GM12874 (cell line): Measurements from ENCODE around the gene BGN.

Source experiments
- TF ChIP-seq, protein P1 (sequence below): IDR thresholded peaks from 2 replicates; pipeline ENCODE4 v1.5.1; 2011; ENCODE audit warnings: low read depth, mild to moderate bottlenecking, control low read depth, low read length, moderate library complexity; ENCODE audit not compliant: insufficient read depth

Gene BGN

DNA sequence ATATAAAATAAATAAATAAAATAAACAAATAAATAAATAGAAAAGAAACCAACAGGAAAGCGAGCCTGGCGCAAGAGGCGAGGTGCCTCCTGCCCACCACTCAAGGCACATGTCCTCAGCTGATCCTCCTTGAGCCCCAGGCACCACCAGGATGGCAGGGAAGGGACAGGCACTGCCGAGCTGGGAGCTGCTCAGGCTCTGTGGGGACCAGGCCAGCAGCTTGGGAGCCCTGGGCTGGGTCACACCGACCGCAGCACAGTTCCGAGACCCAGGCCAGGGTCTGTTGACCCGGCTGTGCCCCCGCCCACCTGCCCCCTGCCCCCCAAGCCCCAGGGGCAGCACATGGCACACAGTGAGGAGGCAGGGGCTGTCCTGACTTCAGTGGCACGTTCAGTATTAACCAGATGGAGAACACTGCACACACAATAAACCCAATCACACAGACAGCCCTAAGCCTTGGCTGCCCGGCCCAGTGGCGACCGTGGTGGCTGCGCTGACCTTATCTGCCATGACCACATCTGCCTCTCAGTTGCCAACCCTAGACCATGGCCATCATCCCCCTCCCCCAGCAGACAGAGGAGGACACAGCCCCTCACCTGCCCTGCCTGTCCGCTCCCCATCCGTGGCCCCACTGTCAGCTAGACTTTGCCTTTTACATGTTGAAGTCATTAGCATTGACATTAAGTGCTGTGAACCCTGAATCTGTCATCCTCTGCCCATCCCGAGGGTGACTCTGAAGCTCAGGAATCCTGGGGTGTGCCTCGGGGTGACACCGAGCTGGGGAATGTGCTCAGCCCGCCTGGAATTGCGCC lies 46.0 kb upstream of the BGN start:
- TF ChIP-seq, protein P1, sequence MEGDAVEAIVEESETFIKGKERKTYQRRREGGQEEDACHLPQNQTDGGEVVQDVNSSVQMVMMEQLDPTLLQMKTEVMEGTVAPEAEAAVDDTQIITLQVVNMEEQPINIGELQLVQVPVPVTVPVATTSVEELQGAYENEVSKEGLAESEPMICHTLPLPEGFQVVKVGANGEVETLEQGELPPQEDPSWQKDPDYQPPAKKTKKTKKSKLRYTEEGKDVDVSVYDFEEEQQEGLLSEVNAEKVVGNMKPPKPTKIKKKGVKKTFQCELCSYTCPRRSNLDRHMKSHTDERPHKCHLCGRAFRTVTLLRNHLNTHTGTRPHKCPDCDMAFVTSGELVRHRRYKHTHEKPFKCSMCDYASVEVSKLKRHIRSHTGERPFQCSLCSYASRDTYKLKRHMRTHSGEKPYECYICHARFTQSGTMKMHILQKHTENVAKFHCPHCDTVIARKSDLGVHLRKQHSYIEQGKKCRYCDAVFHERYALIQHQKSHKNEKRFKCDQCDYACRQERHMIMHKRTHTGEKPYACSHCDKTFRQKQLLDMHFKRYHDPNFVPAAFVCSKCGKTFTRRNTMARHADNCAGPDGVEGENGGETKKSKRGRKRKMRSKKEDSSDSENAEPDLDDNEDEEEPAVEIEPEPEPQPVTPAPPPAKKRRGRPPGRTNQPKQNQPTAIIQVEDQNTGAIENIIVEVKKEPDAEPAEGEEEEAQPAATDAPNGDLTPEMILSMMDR = no peak

DNA sequence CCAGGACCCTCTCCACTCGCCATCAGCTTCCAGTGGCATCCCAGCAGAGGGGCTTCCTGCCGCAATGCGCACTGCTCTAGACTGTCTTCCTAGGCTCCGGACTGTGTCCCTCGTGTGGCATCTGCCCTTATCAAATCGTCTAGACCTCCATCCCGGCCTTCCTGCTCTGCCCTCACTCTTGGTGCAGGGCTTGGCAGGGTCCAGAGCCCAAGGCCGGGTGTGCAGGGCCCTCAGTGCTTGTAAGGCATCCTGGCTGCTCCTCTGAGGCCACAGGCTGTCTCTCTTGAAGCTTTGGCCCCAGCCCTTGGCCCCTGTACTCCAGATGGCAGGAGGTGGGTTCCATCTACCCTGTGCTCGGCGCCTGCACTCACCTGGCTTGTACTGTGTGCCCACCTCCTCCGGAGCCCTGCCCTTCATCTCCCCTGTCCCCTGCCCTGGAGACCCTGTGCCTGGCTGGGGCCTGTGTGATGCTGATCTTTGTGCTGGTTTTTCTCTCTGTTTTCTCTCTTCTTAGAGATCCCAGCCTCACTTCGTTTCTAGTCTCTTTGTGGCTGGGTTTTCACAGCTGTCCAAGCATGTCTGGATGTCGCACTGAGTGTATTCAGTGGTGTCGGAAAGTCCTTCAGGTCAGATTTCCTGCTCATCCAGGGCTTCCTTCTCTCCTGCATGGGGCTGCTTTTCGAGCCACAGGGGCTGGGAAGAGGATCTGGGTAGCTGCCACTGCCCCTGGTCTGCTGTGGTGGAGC lies 45.2 kb upstream of the BGN start:
- TF ChIP-seq, protein P1 = no peak

DNA sequence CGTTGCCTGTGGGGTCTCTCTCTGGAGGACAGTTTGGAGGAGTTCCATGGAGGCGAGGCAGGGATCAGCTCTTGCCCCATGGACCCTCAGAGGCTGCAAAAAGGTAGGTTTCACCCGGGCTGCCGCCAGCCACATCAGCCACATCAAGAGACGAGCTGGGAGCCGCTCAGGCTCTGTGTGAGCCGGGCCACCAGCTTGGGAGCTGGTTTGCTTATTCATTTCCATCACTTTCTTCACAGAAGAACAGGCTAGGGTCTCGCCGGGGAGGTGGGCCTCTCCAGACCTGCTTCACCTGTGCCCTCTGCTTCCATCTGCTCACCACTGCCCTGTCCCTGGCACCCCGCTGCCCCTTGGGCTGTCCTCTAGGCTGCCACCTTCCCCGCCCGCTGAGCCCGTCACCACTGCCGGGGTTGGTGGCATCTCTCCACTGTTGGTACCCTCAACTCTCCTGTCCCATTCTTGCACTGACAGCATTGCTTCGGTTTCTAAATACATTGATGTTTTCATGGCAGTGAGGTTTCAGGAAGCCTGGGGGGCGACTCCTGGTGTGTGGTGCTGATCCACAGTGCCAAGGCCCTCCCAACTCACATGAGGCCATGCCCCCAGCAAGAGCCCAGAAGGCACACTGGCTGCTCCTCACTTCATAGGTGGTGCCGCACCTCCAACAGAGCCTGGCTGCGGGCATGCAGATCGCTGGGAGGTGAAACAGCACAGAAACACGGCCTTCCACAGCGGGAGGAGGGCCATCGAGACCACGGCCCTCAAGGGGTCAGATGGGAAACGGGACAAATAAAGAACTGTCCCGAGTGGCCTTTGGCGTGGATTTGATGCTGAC lies 44.4 kb upstream of the BGN start:
- TF ChIP-seq, protein P1 = no peak

DNA sequence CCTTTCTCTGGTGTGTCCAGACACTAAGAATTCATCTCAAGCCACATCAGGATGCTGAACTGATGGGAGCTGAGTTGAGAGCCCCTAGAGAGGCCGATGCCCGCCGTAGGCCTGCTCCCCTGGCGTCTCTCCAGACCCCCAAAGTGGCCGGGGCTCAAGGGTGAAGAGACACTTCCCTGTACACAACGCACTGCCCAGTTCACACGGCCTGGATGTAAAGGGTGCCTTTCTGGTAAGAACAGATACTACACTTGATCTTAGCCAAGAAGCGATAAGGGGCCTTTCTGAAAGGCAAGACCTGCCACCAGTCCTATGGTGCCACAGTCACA lies 43.9 kb upstream of the BGN start:
- TF ChIP-seq, protein P1 = no peak

DNA sequence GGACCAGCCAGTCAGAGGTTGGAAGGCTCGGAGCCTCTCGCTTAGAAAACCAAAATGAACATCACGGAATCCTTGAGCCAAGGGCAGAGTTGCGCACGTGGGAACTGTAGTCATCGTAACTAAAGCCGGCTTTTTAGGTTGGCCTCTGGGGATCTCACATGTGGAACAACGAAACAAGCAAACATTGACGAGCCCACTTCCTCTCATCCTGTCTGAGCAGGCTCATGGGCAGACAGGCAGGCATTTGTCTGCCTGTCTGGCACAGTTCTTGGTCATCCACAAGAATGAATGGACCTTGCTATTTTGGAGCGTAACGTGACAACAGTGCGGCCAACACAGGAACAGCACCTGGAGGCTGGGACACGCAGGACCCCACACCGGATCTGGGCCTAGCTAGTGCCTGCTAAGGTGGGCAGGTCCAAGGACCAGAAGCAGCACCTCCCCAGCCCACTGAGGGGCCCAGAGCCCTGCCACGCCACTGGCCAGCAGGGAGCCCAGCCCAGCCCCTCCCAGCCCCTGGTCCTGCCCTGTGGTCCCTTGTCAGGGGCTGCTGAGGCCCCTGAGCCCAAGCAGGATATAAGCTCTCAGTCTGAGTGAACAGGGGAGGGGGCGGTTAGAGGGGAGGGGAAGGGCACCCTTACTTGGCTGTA lies 39.8 kb upstream of the BGN start:
- TF ChIP-seq, protein P1 = no peak

DNA sequence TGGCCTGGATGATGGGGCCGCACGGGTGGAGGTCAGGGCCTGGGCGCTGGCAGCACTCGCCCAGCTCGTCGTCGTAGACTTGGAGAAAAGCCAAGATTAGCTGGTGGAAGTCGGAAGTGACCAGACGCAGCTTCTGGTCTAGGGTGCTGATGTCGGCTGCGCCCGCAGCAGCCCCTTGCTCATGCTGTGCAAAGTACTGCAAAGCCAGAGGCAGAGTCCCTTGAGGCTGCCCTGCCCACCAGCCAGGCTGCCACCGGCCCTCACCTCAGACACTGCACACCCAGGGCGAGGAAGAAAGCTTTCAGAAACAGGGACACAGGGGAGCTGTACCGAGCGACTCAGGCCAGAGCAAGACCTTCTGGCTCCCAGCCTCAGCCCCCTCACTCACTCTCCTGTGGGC lies 39.2 kb upstream of the BGN start:
- TF ChIP-seq, protein P1 = no peak

DNA sequence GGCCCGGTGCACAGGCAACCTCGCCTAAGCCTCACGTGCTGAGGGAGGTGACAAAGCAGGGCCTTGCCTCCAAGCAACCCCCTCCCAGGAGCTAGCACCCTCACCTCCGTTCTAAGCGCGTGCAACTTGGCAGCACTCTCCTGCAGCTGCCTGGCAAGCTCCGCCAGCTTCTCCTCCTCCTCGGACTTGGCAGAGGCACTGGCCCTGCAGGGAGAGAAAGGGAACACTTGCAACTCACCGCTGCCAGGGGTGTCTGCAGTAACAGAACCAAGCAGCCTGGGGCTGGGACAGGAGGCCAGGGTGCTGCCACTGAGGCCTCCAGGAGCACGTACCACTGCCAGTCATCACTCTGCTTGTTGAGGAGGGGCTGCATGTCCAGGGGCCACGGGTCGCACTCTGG lies 38.6 kb upstream of the BGN start:
- TF ChIP-seq, protein P1 = no peak
